ENCODE measurements around the gene DDX54.
"Not testable (repeated sequence)": the region's sequence is repeated elsewhere in the genome, so short reads cannot be mapped to it uniquely, and the experiment has no call there.

DDX54 gene

GRCh38 chr12:113142173-113142885 lies 42.9 kb downstream of the DDX54 start:
- no peak for DNase-seq (ENCODE audit: low read depth in 2 of 2)

- not testable (repeated sequence) for DNase-seq (ENCODE audit: low read depth in 2 of 2)
Observed at GRCh38 chr12:113141716-113142115, 43.6 kb downstream of the DDX54 start.

DNA sequence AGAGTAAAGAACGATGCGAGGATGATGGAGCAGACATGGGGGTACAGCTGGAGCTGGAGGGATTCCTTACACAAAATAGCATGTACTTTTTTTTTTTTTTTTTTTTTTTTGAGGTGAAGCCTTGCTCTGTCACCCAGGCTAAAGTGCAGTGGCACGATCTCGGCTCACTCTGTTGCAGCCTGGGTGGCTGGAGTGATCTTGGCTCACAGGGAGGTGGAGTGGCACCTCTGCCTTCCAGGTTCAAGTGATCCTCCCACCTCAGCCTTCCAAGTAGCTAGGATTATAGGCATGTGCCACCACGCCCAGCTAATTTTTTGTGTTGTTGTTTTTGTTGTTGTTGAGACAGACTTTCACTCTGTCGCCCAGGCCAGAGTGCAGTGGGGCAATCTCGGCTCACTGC lies 44.6 kb downstream of the DDX54 start:
- no peak for DNase-seq (ENCODE audit: low read depth in 2 of 2)

DNA sequence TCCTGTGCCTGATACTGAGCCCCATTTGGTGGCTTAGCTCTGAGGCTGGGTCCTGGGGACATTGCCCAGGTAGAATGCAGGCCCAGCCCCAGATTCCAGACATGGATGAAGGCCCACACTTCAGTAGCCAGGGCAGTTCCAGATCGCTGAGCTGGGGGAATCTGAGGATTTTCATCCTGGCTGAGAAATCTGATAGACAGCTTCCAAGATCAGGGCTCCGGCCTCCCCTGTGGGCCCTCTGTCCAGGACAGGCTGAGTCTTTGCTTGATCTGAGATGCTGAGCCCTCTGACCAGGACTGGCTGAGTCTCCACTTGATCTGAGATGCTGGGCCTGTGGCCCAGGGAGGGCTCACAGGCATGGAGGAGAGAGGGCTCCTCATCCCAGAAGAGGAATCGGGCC lies 46.5 kb downstream of the DDX54 start:
- DNase-seq (ENCODE audit: low read depth in 2 of 2), result no peak

DNA sequence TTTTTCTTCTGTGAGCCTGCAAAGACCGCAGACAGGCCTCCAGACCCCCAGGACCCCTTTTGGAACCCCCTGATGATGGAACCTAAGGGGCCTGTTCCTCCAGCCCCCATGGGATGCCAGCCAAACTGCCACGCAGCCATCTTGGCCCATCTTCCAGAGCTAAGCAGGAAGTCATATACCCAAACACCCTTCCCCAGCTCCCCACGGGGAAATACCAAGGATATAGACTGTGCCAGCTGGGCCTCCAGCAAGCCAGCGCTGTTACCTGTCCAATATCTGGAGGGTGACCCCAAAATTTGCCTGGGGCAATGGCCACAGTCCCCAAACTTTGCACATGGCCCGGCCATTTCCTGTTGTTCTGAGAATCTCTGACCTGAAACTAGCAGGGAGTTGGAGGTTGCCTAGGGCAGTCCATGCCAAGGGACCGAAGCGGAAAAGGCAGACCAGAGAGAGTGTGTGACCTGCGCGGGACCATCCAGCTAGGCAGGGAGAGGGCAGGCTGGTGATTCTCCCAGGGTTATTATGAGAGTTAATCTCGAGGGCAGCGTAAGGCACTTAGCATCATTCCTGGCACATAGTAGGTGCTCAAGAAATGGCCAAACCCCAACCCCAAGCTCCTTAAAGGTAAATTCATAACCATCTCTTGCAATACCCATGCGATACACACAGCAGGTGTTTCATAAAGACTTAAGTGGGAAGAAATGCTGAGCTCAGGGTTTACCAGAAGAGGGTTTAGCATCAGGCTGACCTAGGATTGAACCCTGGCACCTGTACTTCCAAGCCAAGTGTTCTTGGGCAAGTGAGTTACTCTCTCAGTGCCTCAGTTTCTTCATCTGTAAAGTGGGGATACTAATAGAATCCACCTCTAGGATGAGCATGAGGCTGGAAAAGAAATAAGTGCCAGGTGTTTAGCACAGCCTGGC lies 47.2 kb downstream of the DDX54 start:
- DNase-seq (ENCODE audit: low read depth in 2 of 2), result no peak

GRCh38 chr12:113136990-113137511 lies 48.2 kb downstream of the DDX54 start:
- DNase-seq (ENCODE audit: low read depth in 2 of 2), result no peak

DNA sequence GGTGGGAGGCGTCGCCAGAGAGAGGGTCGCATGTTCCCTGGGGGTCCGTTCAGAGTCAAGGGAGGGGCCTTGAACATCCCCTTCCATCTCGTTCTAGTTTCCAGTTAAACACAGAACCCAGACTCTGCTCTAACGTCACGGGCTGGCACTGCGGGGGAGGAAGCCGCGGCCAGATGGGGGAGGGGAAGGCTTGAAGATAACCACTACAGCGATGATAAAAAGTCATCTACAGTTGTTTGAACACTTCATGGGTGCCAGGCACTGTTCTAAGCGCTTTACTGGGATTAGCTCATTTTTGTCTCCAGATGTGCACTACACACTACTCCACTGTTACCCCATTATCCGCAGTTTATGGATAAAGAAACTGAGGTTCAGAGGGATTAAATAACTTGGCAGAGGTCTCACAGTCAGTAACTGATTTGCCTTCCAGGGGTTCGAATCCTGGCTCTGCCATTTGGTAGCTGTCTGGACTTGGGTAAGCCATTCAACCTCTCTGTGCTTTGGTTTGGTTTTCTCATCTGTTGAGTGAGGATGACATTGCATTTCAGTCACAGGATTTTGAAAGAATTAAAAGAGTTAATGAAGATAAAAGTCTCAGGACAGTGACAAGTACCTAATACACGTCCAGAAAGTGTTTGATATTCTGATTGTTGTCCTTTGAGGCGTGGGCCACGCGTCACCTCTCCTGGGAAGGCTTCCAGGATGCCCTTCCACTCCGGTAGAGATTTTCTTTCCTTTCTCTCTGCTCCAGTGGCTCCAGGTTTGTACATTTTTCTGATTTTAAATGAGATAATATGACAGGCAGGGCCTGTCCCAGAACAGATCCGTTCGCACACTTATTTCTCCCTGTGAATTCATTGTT lies 48.9 kb downstream of the DDX54 start:
- DNase-seq (ENCODE audit: low read depth in 2 of 2), result peak; percentile 55 to 60

GRCh38 chr12:113135178-113136127 lies 49.8 kb downstream of the DDX54 start, which contains the start of gene RASAL1:
TSS of gene RASAL1 (minus strand) at chr12:113135761. CDS start at chr12:113135462, 299 bp downstream.
- peak; percentile 75 to 84 for DNase-seq (ENCODE audit: low read depth in 2 of 2)

DNA sequence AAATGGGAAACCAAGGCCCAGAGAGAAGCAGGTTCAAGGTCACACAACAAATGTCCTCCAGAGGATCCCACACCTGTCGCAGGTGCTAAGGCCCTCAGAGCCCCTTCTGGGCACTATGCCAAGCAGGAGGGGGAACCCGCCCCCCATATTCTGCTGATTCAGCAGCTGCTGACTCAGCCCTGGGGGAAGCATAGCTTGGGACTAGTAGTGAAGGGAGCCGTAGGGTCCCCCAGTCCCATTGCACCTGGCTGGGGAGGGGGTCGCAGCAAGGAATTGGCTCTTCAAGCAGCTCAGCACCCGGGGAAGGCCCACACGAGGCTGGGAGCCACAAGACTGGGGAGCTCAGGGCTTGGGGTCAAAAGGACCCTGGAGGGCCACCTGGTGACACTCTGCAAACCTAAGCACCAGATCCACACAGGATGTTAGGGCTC lies 50.7 kb downstream of the DDX54 start:
- no peak for DNase-seq (ENCODE audit: low read depth in 2 of 2)

GRCh38 chr12:113134071-113134470 lies 51.2 kb downstream of the DDX54 start:
- DNase-seq (ENCODE audit: low read depth in 2 of 2), result no peak

DNA sequence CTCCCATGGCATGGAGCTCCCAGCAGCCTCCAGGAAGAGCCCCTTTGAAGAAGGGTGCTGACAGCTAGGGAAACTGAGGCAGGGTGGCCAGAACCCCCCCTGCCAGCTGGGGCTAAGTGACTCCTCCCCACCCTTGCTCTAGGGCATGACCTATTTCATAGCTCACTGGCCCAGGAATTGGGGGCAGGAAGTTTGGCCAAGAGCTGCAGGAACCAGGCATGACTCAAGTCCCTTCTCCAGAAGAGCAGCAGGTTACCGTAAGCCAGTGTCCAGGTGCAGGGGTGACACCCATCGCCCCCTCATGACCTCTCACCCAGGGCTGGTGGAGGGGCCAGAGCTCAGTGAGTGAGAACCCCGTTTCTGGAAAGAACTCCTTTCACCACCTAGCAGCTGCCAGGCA lies 51.6 kb downstream of the DDX54 start:
- DNase-seq (ENCODE audit: low read depth in 2 of 2), result no peak

DNA sequence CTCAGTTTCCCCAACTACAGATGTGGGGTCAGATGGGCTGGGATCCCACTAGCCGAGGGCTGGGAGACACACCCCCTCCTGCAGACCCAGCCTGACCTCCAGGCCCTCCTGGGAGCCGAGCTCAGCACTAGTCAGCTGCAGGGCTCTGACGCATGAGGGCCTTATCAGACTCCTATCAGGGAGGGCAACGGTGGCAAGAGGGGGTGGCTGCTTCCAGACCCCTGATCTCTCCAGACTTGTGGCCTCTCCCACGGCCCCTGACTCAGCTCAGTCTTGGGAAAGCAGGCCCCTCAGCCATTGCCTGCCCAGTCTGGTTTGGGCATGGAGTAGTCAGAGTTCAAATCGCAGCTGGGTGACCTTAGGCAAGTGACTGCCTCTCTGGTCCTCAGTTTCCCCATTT lies 52.2 kb downstream of the DDX54 start:
- no peak for DNase-seq (ENCODE audit: low read depth in 2 of 2)

DNA sequence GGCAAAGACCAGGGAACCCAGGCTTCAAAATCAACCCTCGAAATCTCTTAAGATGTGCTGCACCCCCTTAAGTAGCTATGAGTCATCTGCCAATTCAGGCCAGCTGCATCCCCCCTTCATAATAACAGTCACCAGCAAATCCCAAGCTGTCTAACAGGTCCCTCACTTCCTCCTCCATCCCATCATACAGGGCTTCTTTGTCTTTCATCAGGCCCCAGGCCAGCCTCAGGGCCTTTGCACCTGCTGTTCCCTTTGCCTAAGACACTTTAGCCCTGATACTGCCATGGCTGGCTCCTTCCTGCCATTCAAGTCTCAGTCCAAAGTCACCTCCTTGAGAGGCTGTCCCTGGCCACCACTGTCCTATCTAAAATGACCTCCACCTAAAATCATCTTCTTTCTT lies 53.7 kb downstream of the DDX54 start:
- no peak for DNase-seq (ENCODE audit: low read depth in 2 of 2)

DNA sequence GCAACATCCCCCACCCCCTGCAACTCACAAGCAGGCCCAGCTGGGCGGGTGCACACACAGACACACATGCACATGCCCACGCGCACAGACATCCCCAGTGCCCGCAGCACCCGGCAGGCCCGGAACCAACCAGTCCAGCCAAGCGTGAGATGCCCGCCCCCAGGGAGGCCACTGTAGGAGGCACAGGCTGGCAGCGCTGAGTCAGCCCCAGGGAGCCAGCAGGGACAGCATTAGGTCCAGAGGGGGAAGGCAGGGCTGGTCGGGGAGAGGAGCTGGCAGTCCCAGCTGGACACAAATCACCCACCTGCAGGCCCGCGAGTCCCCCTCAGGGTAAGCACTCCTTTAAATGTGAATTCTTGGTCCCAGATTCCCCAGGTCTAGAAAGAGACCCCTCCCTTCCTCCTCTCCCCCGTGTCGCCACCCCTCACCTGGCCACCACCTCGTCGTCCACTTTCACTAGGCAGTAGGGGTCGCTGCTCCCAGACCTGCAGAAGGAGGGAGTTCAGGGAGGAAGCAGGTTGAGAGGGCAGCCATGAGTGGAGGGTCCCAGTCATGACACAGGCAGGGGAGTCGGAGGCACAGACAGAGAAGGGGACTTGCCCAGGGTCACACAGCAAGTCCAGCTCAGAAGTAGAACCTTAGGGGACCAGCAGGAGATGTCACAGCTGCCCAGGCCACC lies 54.7 kb downstream of the DDX54 start:
- no peak for DNase-seq (ENCODE audit: low read depth in 2 of 2)

DNA sequence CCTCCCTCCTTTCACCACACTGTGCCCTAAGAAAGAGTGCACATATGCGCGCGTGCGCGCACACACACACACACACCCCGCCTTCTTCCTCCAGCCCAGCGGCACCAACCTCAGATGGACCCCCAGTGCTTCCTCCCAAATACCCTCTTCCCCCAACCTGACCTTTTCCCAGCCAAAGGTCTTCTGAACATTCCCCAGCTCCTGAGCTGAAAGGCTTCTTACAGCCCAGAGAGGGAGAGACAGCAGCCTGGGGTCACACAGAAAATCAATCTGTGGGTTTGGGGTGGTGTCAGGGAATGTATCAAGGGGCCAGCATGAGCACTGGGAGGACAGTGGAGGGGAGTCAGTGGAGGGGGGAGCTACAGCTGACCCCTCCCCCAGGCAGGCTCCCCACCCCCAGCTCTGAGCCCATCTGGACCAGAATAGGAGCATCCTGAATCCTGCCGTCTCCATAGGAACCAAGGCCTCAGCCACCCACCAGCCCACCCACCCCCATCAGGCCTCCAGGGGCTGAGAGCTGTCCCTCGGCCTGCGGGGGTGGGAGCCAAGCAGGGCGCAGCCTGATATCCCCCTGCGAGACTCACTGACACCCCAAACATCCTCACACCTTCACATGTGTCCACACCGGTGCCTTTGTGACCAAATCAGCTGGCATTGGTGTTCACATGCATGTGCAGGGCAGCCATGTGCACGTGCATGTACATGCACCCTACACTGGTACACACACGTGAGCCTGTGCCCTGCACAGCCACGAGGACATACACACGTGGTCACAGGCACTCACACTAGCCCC lies 55.4 kb downstream of the DDX54 start:
- DNase-seq (ENCODE audit: low read depth in 2 of 2), result no peak

DNA sequence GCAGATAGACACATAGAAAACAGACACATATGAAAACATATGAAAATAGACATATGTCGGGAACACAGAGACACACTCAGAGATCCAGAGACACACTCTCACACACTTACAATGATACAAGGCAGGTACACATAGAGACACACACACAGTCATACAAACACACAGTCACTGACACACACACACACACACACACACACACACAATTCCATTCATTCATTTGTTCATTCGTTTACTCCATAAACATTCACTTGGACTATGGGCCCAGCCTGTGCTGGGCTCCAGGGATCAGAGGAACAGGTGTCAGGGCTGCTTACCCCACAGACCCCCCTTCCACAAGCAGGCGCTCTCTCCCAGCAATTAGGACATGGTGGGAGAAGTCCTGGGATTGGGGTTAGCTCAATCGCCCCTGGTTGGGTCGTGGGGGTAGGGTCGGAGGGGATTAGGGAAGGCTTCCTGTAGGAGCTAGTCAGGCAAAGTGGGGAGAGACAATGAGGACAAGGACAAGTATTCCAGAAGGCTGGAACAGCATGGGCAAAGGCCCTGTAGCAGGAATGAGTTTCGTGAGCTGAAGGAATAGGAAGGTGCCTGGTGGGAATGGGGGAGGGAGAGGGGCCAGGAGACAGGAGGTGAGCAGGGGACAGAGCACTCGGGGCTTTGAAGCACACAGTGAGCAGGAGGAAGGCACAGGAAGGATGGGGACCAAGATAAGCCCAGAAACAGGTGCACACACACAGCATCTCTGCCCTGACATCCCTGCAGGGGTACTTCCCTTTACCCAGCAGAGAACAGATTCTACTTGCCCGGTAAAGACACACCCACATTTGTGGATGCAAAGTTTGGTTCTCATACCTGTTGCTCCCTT lies 56.2 kb downstream of the DDX54 start:
- DNase-seq (ENCODE audit: low read depth in 2 of 2), result no peak

DNA sequence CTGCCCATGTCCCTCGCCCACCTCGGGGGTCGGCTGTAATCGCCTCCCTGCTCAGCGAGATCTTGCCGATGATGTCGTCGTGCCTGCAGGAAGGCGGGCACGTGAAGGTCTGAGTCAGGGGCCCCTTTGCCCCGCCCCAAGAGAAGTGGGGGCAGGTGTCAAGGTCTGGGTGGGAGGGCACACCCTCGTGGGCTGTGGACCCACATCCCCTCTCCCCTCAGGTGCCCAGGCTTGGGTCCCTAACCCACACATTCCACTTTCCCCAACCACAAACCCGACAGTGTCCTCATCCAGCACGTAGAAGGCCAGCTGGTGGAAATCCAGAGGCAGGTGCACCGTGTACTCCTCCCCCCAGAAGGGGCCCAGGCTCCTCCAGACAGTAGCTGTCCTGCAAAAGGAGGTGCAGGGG lies 57.5 kb downstream of the DDX54 start:
- no peak for DNase-seq (ENCODE audit: low read depth in 2 of 2)

Measured in stimulated activated CD8-positive, alpha-beta memory T cell treated with anti-CD3 and anti-CD28 coated beads, Interleukin-2, amount 100 ng/mL, for 48 hours (primary cell).